Naive thymus-derived CD4-positive, alpha-beta T cell (primary cell): ENCODE data around the gene TAS2R10. TPM values are rescaled to one million over a fixed set of nuclear protein-coding genes. Genes with fewer than 3 reads are reported as not detected.

Source experiments
- ATAC-seq: fragments of 150-1000 bp; cut with Tn5 transposase; 2 replicates; pipeline ENCODE4 v1.10.0; 2021; ENCODE audit warnings: mild to moderate bottlenecking, moderate library complexity
- CTCF ChIA-PET: fragments of 350-600 bp; sonication (Branson Sonifier 250); formaldehyde crosslinking; loops from one replicate; lab custom pipeline; 2021; ENCODE audit warnings: antibody characterized with exemption; lab: Charles Lee
- POLR2A ChIA-PET: fragments of 350-600 bp; sonication (Branson Sonifier 250); formaldehyde crosslinking; loops from one replicate; lab custom pipeline; 2021; ENCODE audit warnings: antibody characterized with exemption, inconsistent platforms; lab: Charles Lee
- DNase-seq, 9 donors: peaks; one replicate each; pipeline versions ENCODE4 v3.0.0 to v3.0.0-alpha.2; 2020 to 2022; ENCODE audit warnings: mixed read lengths in 1 of 9
- H3K27ac ChIP-seq: one replicate; pipeline ENCODE4 v1.7.0; 2013; ENCODE audit warnings: mild to moderate bottlenecking, low read depth, low read length, moderate library complexity
- H3K27me3 ChIP-seq, 2 donors: one replicate each; pipeline ENCODE4 v1.7.0; 2013; ENCODE audit warnings: low read length in 2 of 2, mild to moderate bottlenecking in 2 of 2, moderate library complexity in 2 of 2; ENCODE audit not compliant: control insufficient read depth in 2 of 2, insufficient read depth in 2 of 2
- H3K36me3 ChIP-seq, 3 experiments: 1 replicate in 2 of 3; 2 replicates in 1 of 3; pipeline ENCODE4 v1.7.0; 2013; ENCODE audit warnings: low read length in 3 of 3, mild to moderate bottlenecking in 3 of 3, moderate library complexity in 1 of 3; ENCODE audit not compliant: insufficient read depth in 3 of 3, control insufficient read depth in 2 of 3
- H3K4me1 ChIP-seq, 2 donors: one replicate each; pipeline ENCODE4 v1.7.0; 2013; ENCODE audit warnings: low read length in 2 of 2, mild to moderate bottlenecking in 2 of 2, moderate library complexity in 1 of 2; ENCODE audit not compliant: control insufficient read depth in 2 of 2, insufficient read depth in 2 of 2
- H3K4me3 ChIP-seq: 2 replicates; pipeline ENCODE4 v1.7.0; 2013; ENCODE audit warnings: mild to moderate bottlenecking, low read length
- H3K9me3 ChIP-seq, 3 experiments: 1 replicate in 2 of 3; 2 replicates in 1 of 3; pipeline ENCODE4 v1.7.0; 2013; ENCODE audit warnings: low read length in 3 of 3; ENCODE audit not compliant: control insufficient read depth in 2 of 3
- H3K27ac Mint-ChIP-seq, 9 donors: one replicate each; pipeline ENCODE4 v1.8.0; 2020 to 2022; ENCODE audit warnings: mixed read lengths in 9 of 9, mild to moderate bottlenecking in 8 of 9, moderate library complexity in 5 of 9, inconsistent platforms in 2 of 9
- H3K27me3 Mint-ChIP-seq, 5 donors: one replicate each; pipeline ENCODE4 v1.8.0; 2021 to 2022; ENCODE audit warnings: mixed read lengths in 5 of 5, mild to moderate bottlenecking in 1 of 5
- H3K36me3 Mint-ChIP-seq, 5 donors: one replicate each; pipeline ENCODE4 v1.8.0; 2020 to 2022; ENCODE audit warnings: mixed read lengths in 5 of 5, mild to moderate bottlenecking in 3 of 5, inconsistent platforms in 1 of 5
- H3K4me1 Mint-ChIP-seq, 7 donors: one replicate each; pipeline ENCODE4 v1.8.0; 2020 to 2022; ENCODE audit warnings: mixed read lengths in 7 of 7, mild to moderate bottlenecking in 3 of 7, inconsistent platforms in 1 of 7
- H3K4me3 Mint-ChIP-seq, 10 donors: one replicate each; pipeline ENCODE4 v1.8.0; 2020 to 2022; ENCODE audit warnings: mild to moderate bottlenecking in 10 of 10, mixed read lengths in 10 of 10, moderate library complexity in 6 of 10, inconsistent platforms in 2 of 10
- H3K9me3 Mint-ChIP-seq, 11 donors: one replicate each; pipeline ENCODE4 v1.8.0; 2020 to 2022; ENCODE audit warnings: mixed read lengths in 11 of 11, mild to moderate bottlenecking in 4 of 11, inconsistent platforms in 1 of 11, moderate library complexity in 1 of 11
- intact Hi-C, 2 donors: fragments of 100-400 bp; cut with micrococcal nuclease; formaldehyde crosslinking; loops; one replicate each; pipeline ENCODE4 v1.15.1; 2023
- polyA plus RNA-seq, 2 donors: library from polyadenylated mRNA; unstranded; fragments of 300-500 nt; fragmentation: Illumina TruSeq; gene quantifications; one replicate each; pipeline ENCODE4 v1.2.3, GENCODE V29; 2021
- total RNA-seq, 6 experiments: library from RNA in 5 of 6; stranded (reverse) in 5 of 6; gene quantifications; 1 replicate in 5 of 6; 2 replicates in 1 of 6; pipeline ENCODE4 v1.2.3 and lab custom pipeline; 2021 to 2026

Gene TAS2R10
- total and polyA plus RNA-seq, 7 experiments from 2014 or later: 0.37 to 1.2 (median 0.93) TPM; not detected in 3

GRCh38 chr12:10829994-10830393, 3.8 kb upstream of the TAS2R10 start:
- Mint-ChIP-seq H3K4me1 (no peaks in the 10 kb centered on the region), H3K27me3 (no peaks in the 10 kb centered on the region), H3K36me3 (peaks cover 0 to 3% (median 0%) of the 10 kb centered on the region in 5 donors), H3K9me3 (no peaks in the 10 kb centered on the region), H3K27ac (no peak overlapping the region), H3K4me3 (no peak overlapping the region)
- POLR2A ChIA-PET: no interaction called here
- no peak for ATAC-seq
- Histone ChIP-seq H3K27me3 (no peaks in the 10 kb centered on the region), H3K4me3 (no peak overlapping the region), H3K27ac (no peak overlapping the region), H3K9me3 (no peaks in the 10 kb centered on the region), H3K4me1 (no peaks in the 10 kb centered on the region), H3K36me3 (no peaks in the 10 kb centered on the region)
- CTCF ChIA-PET: no interaction called here
- no peak for DNase-seq
- intact Hi-C loops: loop anchor here in 1 of 2 donors (5.0 kb wide), 1 partner anchor 52 kb away; the partner anchor contains the start of gene PRH1

GRCh38 chr12:10824957-10825356, 1.2 kb downstream of the TAS2R10 start:
- H3K36me3 Mint-ChIP-seq: peaks cover 0 to 4% (median 0%) of the 10 kb centered on the region in 5 donors
- ChIA-PET POLR2A (no interaction called here), CTCF (no interaction called here)
- no peaks in the 10 kb centered on the region for H3K4me1 ChIP-seq
- no peaks in the 10 kb centered on the region for H3K27me3 ChIP-seq
- no peaks in the 10 kb centered on the region for H3K36me3 ChIP-seq
- peaks cover 0 to 2% (median 0%) of the 10 kb centered on the region in 11 donors for H3K9me3 Mint-ChIP-seq
- no peak overlapping the region for H3K27ac ChIP-seq
- intact Hi-C loops: no loop called here
- no peaks in the 10 kb centered on the region for H3K9me3 ChIP-seq
- peaks cover 0 to 2% (median 0%) of the 10 kb centered on the region in 7 donors for H3K4me1 Mint-ChIP-seq
- DNase-seq: no peak
- no peak overlapping the region for H3K4me3 ChIP-seq
- no peak overlapping the region for H3K4me3 Mint-ChIP-seq
- no peak overlapping the region for H3K27ac Mint-ChIP-seq
- no peak for ATAC-seq
- H3K27me3 Mint-ChIP-seq: no peaks in the 10 kb centered on the region

- Mint-ChIP-seq H3K27ac (no peak overlapping the region), H3K9me3 (no peaks in the 10 kb centered on the region), H3K27me3 (peaks cover 22 to 38% (median 26%) of the 10 kb centered on the region in 5 donors), H3K4me3 (no peak overlapping the region), H3K36me3 (no peaks in the 10 kb centered on the region), H3K4me1 (no peaks in the 10 kb centered on the region)
- no peaks in the 10 kb centered on the region for H3K36me3 ChIP-seq
- intact Hi-C loops: no loop called here
- no peak overlapping the region for H3K27ac ChIP-seq
- H3K4me1 ChIP-seq: no peaks in the 10 kb centered on the region
- H3K27me3 ChIP-seq: no peaks in the 10 kb centered on the region
- ATAC-seq: no peak
- ChIA-PET POLR2A (no interaction called here), CTCF (no interaction called here)
- no peaks in the 10 kb centered on the region for H3K9me3 ChIP-seq
- H3K4me3 ChIP-seq: no peak overlapping the region
- no peak for DNase-seq
These were observed 14.1 kb downstream of the TAS2R10 start for GRCh38 chr12:10811883-10812536.

GRCh38 chr12:10810068-10810467, 16.1 kb downstream of the TAS2R10 start, which contains the start of gene TAS2R9:
Gene TAS2R9 (minus strand): TSS chr12:10810168. CDS start chr12:10810075, 93 bp downstream.
- H3K4me1 Mint-ChIP-seq: no peaks in the 10 kb centered on the region
- POLR2A ChIA-PET: no interaction called here
- CTCF ChIA-PET: no interaction called here
- no peaks in the 10 kb centered on the region for H3K9me3 Mint-ChIP-seq
- no peaks in the 10 kb centered on the region for H3K27me3 ChIP-seq
- H3K27ac Mint-ChIP-seq: no peak within 1 kb of the TSS
- H3K9me3 ChIP-seq: no peaks in the 10 kb centered on the region
- DNase-seq (no peak), ATAC-seq (no peak)
- intact Hi-C loops: no loop called here
- no peaks in the 10 kb centered on the region for H3K4me1 ChIP-seq
- no peak within 1 kb of the TSS for H3K27ac ChIP-seq
- H3K27me3 Mint-ChIP-seq: peaks cover 27 to 39% (median 33%) of the 10 kb centered on the region in 5 donors
- H3K36me3 ChIP-seq: no peaks in the 10 kb centered on the region
- H3K4me3 Mint-ChIP-seq: no peak within 1 kb of the TSS
- H3K36me3 Mint-ChIP-seq: no peaks in the 10 kb centered on the region
- H3K4me3 ChIP-seq: no peak within 1 kb of the TSS

- H3K4me3 Mint-ChIP-seq: no peak within 1 kb of the TSS
- POLR2A ChIA-PET: no interaction called here
- H3K4me1 Mint-ChIP-seq: no peaks in the 10 kb centered on the region
- CTCF ChIA-PET: no interaction called here
- no peaks in the 10 kb centered on the region for H3K9me3 Mint-ChIP-seq
- no peak within 1 kb of the TSS for H3K4me3 ChIP-seq
- H3K27me3 Mint-ChIP-seq: peaks cover 23 to 44% (median 32%) of the 10 kb centered on the region in 5 donors
- H3K27ac ChIP-seq: no peak within 1 kb of the TSS
- no peaks in the 10 kb centered on the region for H3K36me3 ChIP-seq
- DNase-seq (no peak), ATAC-seq (no peak)
- no peaks in the 10 kb centered on the region for H3K9me3 ChIP-seq
- H3K4me1 ChIP-seq: no peaks in the 10 kb centered on the region
- intact Hi-C loops: no loop called here
- no peak within 1 kb of the TSS for H3K27ac Mint-ChIP-seq
- H3K27me3 ChIP-seq: no peaks in the 10 kb centered on the region
- no peaks in the 10 kb centered on the region for H3K36me3 Mint-ChIP-seq
These were observed 19.0 kb downstream of the TAS2R10 start, which contains the start of gene TAS2R8 for GRCh38 chr12:10807186-10807585. Gene TAS2R8 (minus strand): TSS chr12:10807286. CDS start chr12:10806980, 306 bp downstream.

GRCh38 chr12:10802587-10802986, 23.6 kb downstream of the TAS2R10 start, which contains the start of gene TAS2R7:
Gene TAS2R7 (minus strand): TSS chr12:10802627. CDS start chr12:10802570, 57 bp downstream.
- H3K9me3 ChIP-seq: no peaks in the 10 kb centered on the region
- intact Hi-C loops: no loop called here

GRCh38 chr12:10801741-10802140, 24.4 kb downstream of the TAS2R10 start:
- no peak for ATAC-seq
- Histone ChIP-seq H3K27ac (no peak overlapping the region), H3K4me3 (no peak overlapping the region), H3K9me3 (no peaks in the 10 kb centered on the region), H3K4me1 (no peaks in the 10 kb centered on the region), H3K27me3 (peaks cover 0 to 2% of the 10 kb centered on the region in 2 donors), H3K36me3 (no peaks in the 10 kb centered on the region)
- H3K4me3 Mint-ChIP-seq: no peak overlapping the region
- no peaks in the 10 kb centered on the region for H3K4me1 Mint-ChIP-seq
- no peak for DNase-seq
- no peaks in the 10 kb centered on the region for H3K36me3 Mint-ChIP-seq
- ChIA-PET CTCF (no interaction called here), POLR2A (no interaction called here)
- intact Hi-C loops: no loop called here
- no peak overlapping the region for H3K27ac Mint-ChIP-seq
- H3K9me3 Mint-ChIP-seq: no peaks in the 10 kb centered on the region
- peaks cover 24 to 39% (median 33%) of the 10 kb centered on the region in 5 donors for H3K27me3 Mint-ChIP-seq

More at GRCh38 chr12:10802587-10802986, 23.6 kb downstream of the TAS2R10 start, which contains the start of gene TAS2R7:
- Mint-ChIP-seq H3K9me3 (no peaks in the 10 kb centered on the region), H3K27ac (no peak within 1 kb of the TSS), H3K4me3 (no peak within 1 kb of the TSS), H3K36me3 (no peaks in the 10 kb centered on the region), H3K4me1 (no peaks in the 10 kb centered on the region), H3K27me3 (peaks cover 23 to 36% (median 31%) of the 10 kb centered on the region in 5 donors)
- ChIA-PET POLR2A (no interaction called here), CTCF (interaction anchor here (0.6 kb wide), 1 partner anchor 17 kb away, joined by 3 read pairs; no protein-coding TSS in a partner anchor)
- Histone ChIP-seq H3K36me3 (no peaks in the 10 kb centered on the region), H3K4me3 (no peak within 1 kb of the TSS), H3K27ac (no peak within 1 kb of the TSS), H3K27me3 (no peaks in the 10 kb centered on the region), H3K4me1 (no peaks in the 10 kb centered on the region)
- ATAC-seq (no peak), DNase-seq (no peak)
